RWPE2 (cell line): ENCODE measurements around the gene CFAP47.

Experiments used
- ATAC-seq: fragments of 200-7000 bp; cut with Tn5 transposase; 3 replicates; pipeline ENCODE4 v1.9.1; 2021; ENCODE audit warnings: low read depth
- DNase-seq: peaks from one replicate; pipeline ENCODE4 v3.0.0-alpha.2; 2020; ENCODE audit warnings: low spot score
- H3K27ac ChIP-seq: fragments of 450-650 bp; 2 replicates; pipeline ENCODE4 v1.5.1; 2017; ENCODE audit warnings: mild to moderate bottlenecking; ENCODE audit not compliant: poor library complexity, severe bottlenecking
- H3K27me3 ChIP-seq: fragments of 250-450 bp; sonication (Bioruptor Pico); 2 replicates; pipeline ENCODE4 v1.5.1; 2021; ENCODE audit warnings: mild to moderate bottlenecking, moderate library complexity; ENCODE audit not compliant: insufficient read depth, poor library complexity, severe bottlenecking
- H3K36me3 ChIP-seq: fragments of 250-450 bp; sonication (Bioruptor Pico); 2 replicates; pipeline ENCODE4 v1.5.1; 2020; ENCODE audit warnings: low read depth, mild to moderate bottlenecking, moderate library complexity
- H3K4me1 ChIP-seq: fragments of 250-450 bp; sonication (Bioruptor Pico); 2 replicates; pipeline ENCODE4 v1.5.1; 2021; ENCODE audit warnings: mild to moderate bottlenecking, moderate library complexity; ENCODE audit not compliant: insufficient read depth, poor library complexity, severe bottlenecking
- H3K4me3 ChIP-seq: fragments of 250-450 bp; sonication (Bioruptor Pico); 2 replicates; pipeline ENCODE4 v1.5.1; 2021; ENCODE audit warnings: mild to moderate bottlenecking, moderate library complexity; ENCODE audit not compliant: severe bottlenecking
- H3K9me3 ChIP-seq: fragments of 250-450 bp; sonication (Bioruptor Pico); 2 replicates; pipeline ENCODE4 v1.5.1; 2021; ENCODE audit warnings: mild to moderate bottlenecking, moderate library complexity; ENCODE audit not compliant: severe bottlenecking
- TF ChIP-seq, protein P1 (sequence below): fragments of 450-650 bp; IDR thresholded peaks from one replicate; pipeline ENCODE4 v1.5.1; 2017; ENCODE audit warnings: mild to moderate bottlenecking, moderate library complexity; ENCODE audit not compliant: poor library complexity, severe bottlenecking

Gene CFAP47

DNA sequence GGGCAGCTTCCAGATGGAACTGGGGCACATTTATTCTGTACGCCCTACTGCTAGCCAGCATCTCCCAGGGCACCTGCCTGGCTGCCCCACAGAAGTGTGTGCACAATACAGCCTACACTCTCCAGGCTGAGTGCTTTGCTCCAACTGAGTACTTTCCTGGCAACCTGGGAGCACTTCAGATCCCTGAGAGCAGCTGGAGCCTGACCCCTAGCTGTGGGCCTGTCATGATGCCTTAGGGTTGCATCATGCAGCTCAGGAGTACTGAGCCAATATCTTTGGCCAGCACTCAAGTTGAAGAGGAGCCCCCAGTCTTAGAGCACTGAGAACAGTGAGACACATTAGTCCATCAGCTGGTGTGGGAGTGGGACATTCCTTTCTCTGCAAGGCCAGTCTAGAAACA lies 321.9 kb downstream of the CFAP47 start:
- ATAC-seq (no peak), DNase-seq (no peak)
- H3K27me3 ChIP-seq, result no peaks in the 10 kb centered on the region
- TF ChIP-seq, protein P1, sequence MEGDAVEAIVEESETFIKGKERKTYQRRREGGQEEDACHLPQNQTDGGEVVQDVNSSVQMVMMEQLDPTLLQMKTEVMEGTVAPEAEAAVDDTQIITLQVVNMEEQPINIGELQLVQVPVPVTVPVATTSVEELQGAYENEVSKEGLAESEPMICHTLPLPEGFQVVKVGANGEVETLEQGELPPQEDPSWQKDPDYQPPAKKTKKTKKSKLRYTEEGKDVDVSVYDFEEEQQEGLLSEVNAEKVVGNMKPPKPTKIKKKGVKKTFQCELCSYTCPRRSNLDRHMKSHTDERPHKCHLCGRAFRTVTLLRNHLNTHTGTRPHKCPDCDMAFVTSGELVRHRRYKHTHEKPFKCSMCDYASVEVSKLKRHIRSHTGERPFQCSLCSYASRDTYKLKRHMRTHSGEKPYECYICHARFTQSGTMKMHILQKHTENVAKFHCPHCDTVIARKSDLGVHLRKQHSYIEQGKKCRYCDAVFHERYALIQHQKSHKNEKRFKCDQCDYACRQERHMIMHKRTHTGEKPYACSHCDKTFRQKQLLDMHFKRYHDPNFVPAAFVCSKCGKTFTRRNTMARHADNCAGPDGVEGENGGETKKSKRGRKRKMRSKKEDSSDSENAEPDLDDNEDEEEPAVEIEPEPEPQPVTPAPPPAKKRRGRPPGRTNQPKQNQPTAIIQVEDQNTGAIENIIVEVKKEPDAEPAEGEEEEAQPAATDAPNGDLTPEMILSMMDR, result no peak
- no peak overlapping the region for H3K27ac ChIP-seq
- no peak overlapping the region for H3K4me3 ChIP-seq
- no peaks in the 10 kb centered on the region for H3K4me1 ChIP-seq
- H3K36me3 ChIP-seq, result no peaks in the 10 kb centered on the region
- no peaks in the 10 kb centered on the region for H3K9me3 ChIP-seq

GRCh38 chrX:36266155-36266554 lies 346.6 kb downstream of the CFAP47 start:
- Histone ChIP-seq H3K9me3 (no peaks in the 10 kb centered on the region), H3K27me3 (no peaks in the 10 kb centered on the region), H3K4me3 (no peak overlapping the region), H3K4me1 (no peaks in the 10 kb centered on the region), H3K36me3 (no peaks in the 10 kb centered on the region), H3K27ac (no peak overlapping the region)
- ATAC-seq, result no peak
- DNase-seq, result no peak
- TF ChIP-seq, protein P1, result no peak

- Histone ChIP-seq H3K4me3 (no peak overlapping the region), H3K27ac (no peak overlapping the region), H3K36me3 (no peaks in the 10 kb centered on the region), H3K9me3 (no peaks in the 10 kb centered on the region), H3K27me3 (no peaks in the 10 kb centered on the region), H3K4me1 (no peaks in the 10 kb centered on the region)
- TF ChIP-seq, protein P1, result no peak
- DNase-seq (no peak), ATAC-seq (no peak)
Measured at GRCh38 chrX:36310136-36310535, 390.6 kb downstream of the CFAP47 start.

DNA sequence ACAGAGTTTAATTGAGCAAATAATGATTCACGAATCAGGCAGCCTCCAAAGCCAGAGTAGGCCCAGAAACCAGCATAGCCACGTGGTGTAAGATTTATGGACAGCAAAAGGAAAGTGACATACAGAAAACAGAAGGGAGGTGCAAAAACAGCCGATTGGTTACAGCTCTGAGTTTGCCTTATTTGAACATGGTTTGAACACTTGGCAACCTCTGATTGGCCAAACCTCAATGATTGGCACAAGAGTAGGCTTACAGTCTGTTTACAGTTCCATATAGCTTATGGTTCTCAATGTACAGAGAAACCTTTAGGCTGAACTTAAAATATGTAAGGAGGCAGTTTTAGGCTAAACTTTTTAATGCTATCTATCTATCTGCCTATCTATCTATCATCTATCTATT lies 394.8 kb downstream of the CFAP47 start:
- Histone ChIP-seq H3K4me1 (no peaks in the 10 kb centered on the region), H3K4me3 (no peak overlapping the region), H3K27ac (no peak overlapping the region), H3K9me3 (no peaks in the 10 kb centered on the region), H3K27me3 (no peaks in the 10 kb centered on the region), H3K36me3 (no peaks in the 10 kb centered on the region)
- TF ChIP-seq, protein P1, result no peak
- ATAC-seq, result no peak
- no peak for DNase-seq

GRCh38 chrX:36334572-36334971 lies 415.0 kb downstream of the CFAP47 start:
- Histone ChIP-seq H3K27ac (no peak overlapping the region), H3K4me1 (no peaks in the 10 kb centered on the region), H3K4me3 (no peak overlapping the region), H3K27me3 (no peaks in the 10 kb centered on the region), H3K9me3 (no peaks in the 10 kb centered on the region), H3K36me3 (no peaks in the 10 kb centered on the region)
- DNase-seq (no peak), ATAC-seq (no peak)
- TF ChIP-seq, protein P1, result no peak
